PC-9 (cell line): ENCODE measurements around the gene PTPRG. TPM values are rescaled to one million over a fixed set of nuclear protein-coding genes. Genes with fewer than 3 reads are reported as not detected.

Source experiments
- BruUV-seq: library from RNA; stranded (reverse); fragments of 400-500 nt; replicated peaks from 2 replicates; lab custom pipeline; 2021; lab: Mats Ljungman, UMichigan
- CTCF ChIA-PET: fragments of 300-600 bp; sonication (Branson Sonifier 250); formaldehyde crosslinking; loops from one replicate; lab custom pipeline; 2022; ENCODE audit warnings: antibody characterized with exemption; lab: Charles Lee
- POLR2A ChIA-PET: fragments of 300-600 bp; sonication (Branson Sonifier 250); formaldehyde crosslinking; loops from one replicate; lab custom pipeline; 2022; ENCODE audit warnings: antibody characterized with exemption; ENCODE audit not compliant: unreplicated experiment; lab: Charles Lee
- DNase-seq, 2 experiments: peaks; one replicate each; pipeline versions ENCODE4 v3.0.0 to v3.0.0-alpha.2; 2015 to 2022; ENCODE audit warnings: mixed read lengths in 1 of 2
- H2AFZ ChIP-seq: fragments of 200-600 bp; sonication (generic); 2 replicates; pipeline ENCODE4 v1.8.1; 2017; ENCODE audit warnings: antibody characterized with exemption
- H3F3A ChIP-seq: fragments of 200-600 bp; sonication (generic); 2 replicates; pipeline ENCODE4 v1.8.1; 2017; ENCODE audit warnings: antibody characterized with exemption, mild to moderate bottlenecking, low read depth; ENCODE audit not compliant: insufficient read depth
- H3K27ac ChIP-seq: fragments of 200-600 bp; sonication (generic); 2 replicates; pipeline ENCODE4 v1.6.1; 2016; ENCODE audit warnings: mixed run types
- H3K27me3 ChIP-seq: fragments of 200-600 bp; sonication (generic); 2 replicates; pipeline ENCODE4 v1.6.1; 2016; ENCODE audit warnings: low read depth, mixed run types; ENCODE audit not compliant: insufficient read depth
- H3K36me3 ChIP-seq: fragments of 200-600 bp; sonication (generic); 2 replicates; pipeline ENCODE4 v1.6.1; 2016; ENCODE audit warnings: low read depth, mixed run types
- H3K4me1 ChIP-seq: fragments of 200-600 bp; sonication (generic); replicated peaks from 2 replicates; pipeline ENCODE4 v1.6.1; 2016; ENCODE audit warnings: mixed run types; ENCODE audit not compliant: insufficient read depth
- H3K4me2 ChIP-seq: fragments of 200-600 bp; sonication (generic); 2 replicates; pipeline ENCODE4 v1.6.1; 2017; ENCODE audit warnings: mixed run types
- H3K4me3 ChIP-seq: fragments of 200-600 bp; sonication (generic); 2 replicates; pipeline ENCODE4 v1.6.1; 2016; ENCODE audit warnings: mixed run types
- H3K79me2 ChIP-seq: fragments of 200-600 bp; sonication (generic); 2 replicates; pipeline ENCODE4 v1.6.1; 2017; ENCODE audit warnings: low read depth, mixed run types
- H3K9me2 ChIP-seq: fragments of 200-600 bp; sonication (generic); 2 replicates; pipeline ENCODE4 v1.8.1; 2017; ENCODE audit warnings: mild to moderate bottlenecking; ENCODE audit not compliant: insufficient read depth
- H3K9me3 ChIP-seq: fragments of 200-600 bp; sonication (generic); 2 replicates; pipeline ENCODE4 v1.8.1; 2016; ENCODE audit warnings: low read depth; ENCODE audit not compliant: insufficient read depth
- H4K20me1 ChIP-seq: fragments of 200-600 bp; sonication (generic); 2 replicates; pipeline ENCODE4 v1.8.1; 2017; ENCODE audit not compliant: insufficient read depth
- CTCF ChIP-seq: fragments of 200-600 bp; sonication (generic); conservative IDR thresholded peaks from 2 replicates; pipeline ENCODE4 v1.6.1; 2017; ENCODE audit warnings: mixed run types, antibody characterized with exemption, mild to moderate bottlenecking, moderate library complexity
- EZH2 ChIP-seq: fragments of 200-600 bp; sonication (generic); IDR thresholded peaks from 2 replicates; pipeline ENCODE4 v1.8.0; 2017; ENCODE audit warnings: antibody characterized with exemption, low read depth
- intact Hi-C: fragments of 100-400 bp; cut with micrococcal nuclease; formaldehyde crosslinking; loops from one replicate; pipeline ENCODE4 v1.10.0; 2022; ENCODE audit not compliant: unreplicated experiment
- total RNA-seq: library from RNA; stranded (reverse); gene quantifications from 2 replicates; pipeline ENCODE4 v1.2.3, GENCODE V29; 2021

The PTPRG gene
- total RNA-seq, 1 experiment from 2014 or later = 32.9 TPM

- intact Hi-C loops = no loop called here
- no peak overlapping the region for H3K4me3 ChIP-seq
- H2AFZ ChIP-seq = no peak overlapping the region
- H3F3A ChIP-seq = no peaks in the 10 kb centered on the region
- H3K27me3 ChIP-seq = no peaks in the 10 kb centered on the region
- H4K20me1 ChIP-seq = no peaks in the 10 kb centered on the region
- no peaks in the 10 kb centered on the region for H3K79me2 ChIP-seq
- no peaks in the 10 kb centered on the region for H3K4me1 ChIP-seq
- ChIA-PET CTCF (no interaction called here), POLR2A (interaction anchor here (0.5 kb wide), 1 partner anchor 19 kb away, joined by 7 read pairs; no protein-coding TSS in a partner anchor)
- H3K27ac ChIP-seq = no peak overlapping the region
- no peak overlapping the region for H3K4me2 ChIP-seq
- no TSS peak for BruUV-seq
- no peak for TF ChIP-seq CTCF
- H3K9me3 ChIP-seq = no peaks in the 10 kb centered on the region
- H3K9me2 ChIP-seq = no peaks in the 10 kb centered on the region
- no peak for DNase-seq
- H3K36me3 ChIP-seq = no peaks in the 10 kb centered on the region
These were observed 352.9 kb downstream of the PTPRG start for GRCh38 chr3:61914276-61914675.

GRCh38 chr3:61915296-61915695, 353.9 kb downstream of the PTPRG start:
- no peaks in the 10 kb centered on the region for H3F3A ChIP-seq
- no peaks in the 10 kb centered on the region for H4K20me1 ChIP-seq
- TF ChIP-seq EZH2 = no peak
- TF ChIP-seq CTCF = no peak
- H2AFZ ChIP-seq = no peak overlapping the region
- no peaks in the 10 kb centered on the region for H3K79me2 ChIP-seq
- intact Hi-C loops = no loop called here
- BruUV-seq = no TSS peak
- H3K36me3 ChIP-seq = no peaks in the 10 kb centered on the region
- no peak overlapping the region for H3K4me2 ChIP-seq
- H3K4me3 ChIP-seq = no peak overlapping the region
- ChIA-PET CTCF (no interaction called here), POLR2A (no interaction called here)
- no peaks in the 10 kb centered on the region for H3K4me1 ChIP-seq
- no peak overlapping the region for H3K27ac ChIP-seq
- H3K27me3 ChIP-seq = no peaks in the 10 kb centered on the region
- no peaks in the 10 kb centered on the region for H3K9me3 ChIP-seq
- H3K9me2 ChIP-seq = no peaks in the 10 kb centered on the region
- no peak for DNase-seq

- H3K4me3 ChIP-seq = no peak overlapping the region
- no peak overlapping the region for H3K4me2 ChIP-seq
- no peaks in the 10 kb centered on the region for H3K79me2 ChIP-seq
- no peaks in the 10 kb centered on the region for H3K36me3 ChIP-seq
- TF ChIP-seq CTCF = no peak
- no peak for TF ChIP-seq EZH2
- intact Hi-C loops = no loop called here
- BruUV-seq = no TSS peak
- POLR2A ChIA-PET = no interaction called here
- no peaks in the 10 kb centered on the region for H3K4me1 ChIP-seq
- CTCF ChIA-PET = no interaction called here
- H4K20me1 ChIP-seq = no peaks in the 10 kb centered on the region
- no peak for DNase-seq
- H2AFZ ChIP-seq = no peak overlapping the region
- H3F3A ChIP-seq = no peaks in the 10 kb centered on the region
- no peaks in the 10 kb centered on the region for H3K9me2 ChIP-seq
- H3K27ac ChIP-seq = no peak overlapping the region
- no peaks in the 10 kb centered on the region for H3K9me3 ChIP-seq
- H3K27me3 ChIP-seq = no peaks in the 10 kb centered on the region
These were observed 358.0 kb downstream of the PTPRG start for GRCh38 chr3:61919371-61919770.
